ENCODE results near the gene GABRG3. TPM values are rescaled to one million over a fixed set of nuclear protein-coding genes. Genes with fewer than 3 reads are reported as not detected.
"Not testable (repeated sequence)": the region's sequence is repeated elsewhere in the genome, so short reads cannot be mapped to it uniquely, and the experiment has no call there.

The GABRG3 gene
- total RNA-seq, 1 donor from 2014 or later, result not detected

DNA sequence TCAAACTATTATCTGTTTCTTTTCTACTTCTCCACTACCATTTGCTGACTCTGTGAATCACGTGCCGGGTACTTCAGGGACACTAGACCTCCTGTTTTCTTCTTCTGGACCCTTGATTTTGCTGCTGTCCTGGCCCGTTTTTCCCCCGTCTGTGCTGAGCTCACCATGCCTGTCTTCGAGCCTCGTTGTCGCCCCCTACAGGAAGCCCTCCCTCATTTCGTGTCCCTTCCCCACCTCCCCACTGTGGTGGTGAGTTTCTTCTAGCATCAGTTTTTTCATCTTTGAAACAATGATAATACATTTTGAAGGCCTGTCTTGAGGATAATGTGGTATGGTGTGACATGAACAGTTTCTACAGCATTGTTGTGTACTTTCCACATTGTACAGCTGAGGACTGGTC, 12.8 kb downstream of the GABRG3 start:
- no peak for ATAC-seq
- intact Hi-C loops (cut with micrococcal nuclease), result loop anchor here (10.0 kb wide), 1 partner anchor 731 kb away; no protein-coding TSS in a partner anchor
- DNase-seq, result no peak

DNA sequence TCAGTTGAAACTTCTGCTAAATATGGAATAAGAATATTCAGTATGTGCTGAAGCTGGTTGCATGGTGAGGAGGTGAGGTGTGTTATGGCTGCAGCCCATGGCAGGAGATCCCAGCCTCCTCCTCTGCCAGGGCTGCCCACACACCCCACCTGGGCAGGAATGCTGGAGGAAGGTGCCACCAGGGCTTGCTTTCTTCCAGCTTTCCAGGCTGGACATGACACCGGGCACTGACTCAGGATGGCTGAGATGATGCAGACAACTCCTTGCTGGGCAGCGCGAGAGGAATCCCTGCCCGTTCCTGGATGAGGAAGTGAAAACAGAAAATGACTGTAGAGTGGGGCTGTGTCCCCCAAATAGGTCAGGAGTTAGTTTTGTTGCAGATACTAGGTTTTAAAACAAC, 14.1 kb downstream of the GABRG3 start:
- intact Hi-C loops (cut with micrococcal nuclease), result loop anchor here (10.0 kb wide), 1 partner anchor 730 kb away; no protein-coding TSS in a partner anchor
- no peak for ATAC-seq

GRCh38 chr15:26996250-26996649, 25.3 kb downstream of the GABRG3 start:
- intact Hi-C loops (cut with micrococcal nuclease), result no loop called here
- DNase-seq (no peak), ATAC-seq (no peak)

More for the DNA sequence above, 14.1 kb downstream of the GABRG3 start:
- DNase-seq, result no peak

GRCh38 chr15:27003003-27003402, 32.0 kb downstream of the GABRG3 start:
- intact Hi-C loops (cut with micrococcal nuclease); ATAC-seq; DNase-seq: not testable (repeated sequence)

DNA sequence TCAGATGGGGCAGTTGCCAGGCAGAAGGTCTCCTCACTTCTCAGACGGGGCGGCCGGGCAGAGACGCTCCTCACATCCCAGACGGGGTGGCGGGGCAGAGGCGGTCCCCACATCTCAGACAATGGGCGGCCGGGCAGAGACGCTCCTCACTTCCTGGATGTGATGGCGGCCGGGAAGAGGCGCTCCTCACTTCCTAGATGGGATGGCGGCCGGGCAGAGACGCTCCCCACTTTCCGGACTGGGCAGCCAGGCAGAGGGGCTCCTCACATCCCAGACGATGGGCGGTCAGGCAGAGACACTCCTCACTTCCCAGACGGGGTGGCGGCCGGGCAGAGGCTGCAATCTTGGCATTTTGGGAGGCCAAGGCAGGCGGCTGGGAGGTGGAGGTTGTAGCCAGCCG, 33.2 kb downstream of the GABRG3 start:
- intact Hi-C loops (cut with micrococcal nuclease); ATAC-seq; DNase-seq: not testable (repeated sequence)

DNA sequence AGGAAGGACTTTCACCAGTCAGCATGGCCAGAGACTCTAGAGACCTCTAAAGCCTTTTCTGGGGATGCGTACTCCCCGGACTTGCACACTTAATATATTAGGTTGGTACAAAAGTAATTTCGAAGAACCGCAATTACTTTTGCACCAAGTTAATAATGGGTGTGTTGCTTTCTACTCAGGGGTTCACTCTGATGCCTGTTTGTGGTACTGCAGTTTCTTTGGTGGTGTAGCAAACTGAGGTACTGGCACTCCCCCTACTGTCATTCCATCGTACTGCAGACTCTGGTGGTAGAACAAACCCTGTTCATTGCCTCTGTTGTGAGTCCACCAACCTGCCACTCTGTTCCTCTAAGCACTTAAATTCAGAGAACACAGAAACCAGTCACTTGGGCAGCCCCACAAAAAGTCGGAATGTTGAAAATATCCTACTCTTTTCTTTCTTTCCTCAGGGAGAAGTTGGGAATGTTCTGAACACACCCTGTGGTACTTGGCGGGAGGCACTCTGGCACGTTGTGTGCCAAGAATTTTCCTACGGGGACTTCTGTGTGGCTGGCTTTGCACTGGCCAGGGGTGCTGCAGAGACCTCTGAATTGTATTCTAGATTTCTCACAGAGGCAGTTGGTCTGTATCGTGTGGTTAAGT, 46.3 kb downstream of the GABRG3 start:
- intact Hi-C loops (cut with micrococcal nuclease), result no loop called here
- peak; percentile 24 for ATAC-seq
- DNase-seq, result no peak

DNA sequence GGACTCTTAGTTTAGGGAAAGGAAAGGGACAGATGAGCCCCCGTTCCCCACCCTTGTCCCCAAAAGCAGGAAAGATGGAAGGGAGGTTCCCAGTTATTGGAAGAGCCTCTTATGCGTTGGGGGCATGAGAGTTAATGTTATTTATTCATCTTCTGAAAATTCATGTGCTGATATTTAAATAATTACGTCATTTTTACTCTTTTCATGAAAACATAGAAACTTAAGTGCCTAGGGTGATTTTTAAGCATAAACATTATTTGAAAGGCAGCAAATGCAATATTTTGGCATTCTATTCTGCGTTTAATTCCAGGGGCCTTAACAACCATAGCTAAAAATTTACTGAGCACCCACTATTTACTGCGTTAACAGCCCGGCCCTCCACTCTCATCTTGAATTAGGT, 48.7 kb downstream of the GABRG3 start:
- ATAC-seq (no peak), DNase-seq (no peak)
- intact Hi-C loops (cut with micrococcal nuclease), result no loop called here

DNA sequence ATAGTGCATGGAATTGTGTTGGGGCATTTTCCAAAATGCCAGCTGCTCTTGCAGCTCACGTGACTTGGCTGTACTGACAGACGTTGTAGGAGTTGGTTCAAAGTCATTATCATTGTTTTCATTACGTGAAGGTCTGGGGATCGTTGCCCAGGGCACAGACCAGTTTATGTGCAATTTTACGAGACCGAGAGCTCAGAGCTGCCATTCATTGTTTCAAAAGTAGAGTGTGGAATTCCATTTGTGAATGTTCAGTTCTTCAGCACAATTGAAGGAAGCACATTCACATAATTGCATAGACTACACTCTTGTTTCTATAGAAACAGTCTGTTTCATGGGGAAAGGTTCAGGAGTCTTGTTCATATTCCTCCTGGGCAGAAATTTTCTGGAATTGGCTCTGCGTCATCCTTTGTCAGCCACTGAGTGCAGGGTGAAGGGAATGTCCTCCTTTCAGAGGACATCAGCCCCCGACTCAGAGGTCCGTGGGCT, 54.5 kb downstream of the GABRG3 start:
- ATAC-seq, result no peak
- DNase-seq, result no peak
- intact Hi-C loops (cut with micrococcal nuclease), result no loop called here

DNA sequence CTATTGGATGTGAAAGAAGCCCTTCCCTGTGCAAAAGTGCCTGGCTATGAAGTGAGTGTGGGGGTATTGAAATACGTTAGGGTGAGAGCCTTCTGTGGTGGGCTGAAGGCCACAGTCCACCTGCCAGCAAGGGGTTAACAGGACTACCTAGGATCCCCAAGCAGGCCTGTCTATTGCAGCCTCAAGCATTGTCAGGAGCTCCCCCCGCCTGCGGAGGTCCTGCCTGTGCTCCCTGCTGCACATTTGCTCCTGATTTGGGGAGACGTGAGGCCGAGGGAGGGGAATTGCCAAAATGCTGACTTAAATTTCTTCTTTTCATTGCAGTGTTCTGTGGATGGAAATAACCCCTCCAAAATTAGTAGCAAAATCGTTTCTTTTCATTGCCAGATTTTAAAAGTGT, 56.2 kb downstream of the GABRG3 start:
- ATAC-seq (no peak), DNase-seq (no peak)
- intact Hi-C loops (cut with micrococcal nuclease), result no loop called here

DNA sequence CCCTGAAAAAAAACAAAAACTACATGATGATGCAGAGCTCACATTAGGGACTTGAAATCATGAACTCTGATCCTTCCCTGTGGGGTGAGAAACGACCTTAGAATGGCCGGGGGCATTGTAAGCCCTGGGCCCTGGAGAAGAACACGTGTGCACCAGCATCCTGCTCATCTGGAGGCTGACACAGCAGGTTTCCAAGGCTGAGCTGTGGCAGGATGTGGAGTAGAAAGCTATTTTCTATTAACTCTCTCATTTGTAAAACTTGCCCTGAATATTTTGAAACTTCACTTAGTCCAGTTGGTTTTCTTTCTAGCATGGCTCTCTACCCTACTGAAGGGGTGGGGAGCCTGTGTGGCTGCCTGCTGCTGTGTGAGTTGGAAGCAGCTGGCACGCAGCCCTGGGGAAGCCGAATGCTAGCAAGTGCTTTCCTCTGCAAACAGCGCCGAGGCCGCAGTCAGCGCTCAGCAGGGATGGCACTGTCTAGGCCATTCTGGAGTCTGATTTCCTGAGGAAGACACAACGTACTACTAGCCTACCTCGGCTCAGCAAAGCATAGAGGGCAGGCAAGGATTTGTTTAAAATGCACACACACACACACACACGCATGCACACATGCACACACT, 58.0 kb downstream of the GABRG3 start:
- DNase-seq, result no peak
- intact Hi-C loops (cut with micrococcal nuclease), result no loop called here
- ATAC-seq, result no peak

DNA sequence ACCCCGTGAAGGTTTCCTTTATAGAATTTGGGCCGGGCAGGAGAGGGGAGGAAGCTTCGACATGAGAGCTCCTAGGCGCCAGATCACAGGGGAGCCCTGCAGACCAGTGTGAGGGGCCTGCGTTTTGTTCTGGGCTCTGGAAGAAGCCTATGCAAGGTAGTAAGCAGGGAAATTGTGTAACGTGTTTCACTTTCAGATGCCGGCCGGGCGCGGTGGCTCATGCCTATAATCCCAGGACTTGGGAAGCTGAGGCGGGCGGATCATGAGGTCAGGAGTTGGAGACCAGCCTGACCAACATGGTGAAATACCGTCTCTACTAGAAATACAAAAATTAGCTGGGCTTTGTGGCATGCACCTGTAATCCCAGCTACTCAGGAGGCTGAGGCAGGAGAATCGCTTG, 65.2 kb downstream of the GABRG3 start:
- intact Hi-C loops (cut with micrococcal nuclease), result no loop called here
- ATAC-seq (no peak), DNase-seq (no peak)

GRCh38 chr15:27037501-27037900, 66.5 kb downstream of the GABRG3 start:
- no peak for DNase-seq
- intact Hi-C loops (cut with micrococcal nuclease), result no loop called here

GRCh38 chr15:27039152-27039551, 68.2 kb downstream of the GABRG3 start:
- ATAC-seq (no peak), DNase-seq (no peak)
- intact Hi-C loops (cut with micrococcal nuclease), result no loop called here

More at GRCh38 chr15:27037501-27037900, 66.5 kb downstream of the GABRG3 start:
- no peak for ATAC-seq

DNA sequence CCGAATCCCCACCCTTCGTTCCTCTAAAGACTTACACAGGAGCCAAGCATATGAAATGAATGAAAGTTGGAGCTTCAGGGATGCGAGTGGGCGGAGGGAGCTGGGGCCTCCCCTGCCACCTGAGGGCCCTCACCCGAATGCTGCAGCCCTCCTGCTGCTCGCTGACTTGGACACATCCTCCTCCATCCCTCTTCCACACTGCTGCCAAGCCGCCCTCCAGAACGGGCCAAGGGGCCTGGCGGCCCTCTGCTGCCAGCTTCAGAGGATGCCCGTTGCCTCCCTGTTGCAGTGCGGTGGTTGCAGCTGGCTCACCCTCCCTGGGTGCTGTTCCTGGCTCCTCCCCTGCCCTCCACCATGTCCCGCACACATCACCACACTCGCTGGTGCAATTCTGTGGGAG, 71.2 kb downstream of the GABRG3 start:
- DNase-seq (no peak), ATAC-seq (no peak)
- intact Hi-C loops (cut with micrococcal nuclease), result no loop called here

DNA sequence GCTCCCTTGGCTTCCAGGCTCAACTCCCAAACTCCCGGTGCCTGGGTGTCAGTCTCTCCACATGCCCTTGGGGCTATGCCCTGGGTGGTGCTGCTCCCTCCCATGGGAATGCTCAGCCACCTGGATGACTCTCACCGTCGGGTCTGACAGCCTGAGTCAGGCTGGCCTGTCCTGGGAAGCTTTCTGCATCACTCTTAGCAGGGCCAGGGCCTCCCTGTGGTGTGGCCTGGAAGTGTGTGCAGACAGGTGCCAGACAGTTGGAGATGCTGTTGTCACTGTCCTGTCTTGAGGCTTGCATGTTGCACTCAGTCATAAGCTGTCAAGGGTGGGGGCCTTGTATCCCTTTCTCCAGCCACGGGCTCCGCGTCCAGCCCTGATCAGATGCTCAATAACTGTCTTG, 71.7 kb downstream of the GABRG3 start:
- ATAC-seq (no peak), DNase-seq (no peak)
- intact Hi-C loops (cut with micrococcal nuclease), result no loop called here

DNA sequence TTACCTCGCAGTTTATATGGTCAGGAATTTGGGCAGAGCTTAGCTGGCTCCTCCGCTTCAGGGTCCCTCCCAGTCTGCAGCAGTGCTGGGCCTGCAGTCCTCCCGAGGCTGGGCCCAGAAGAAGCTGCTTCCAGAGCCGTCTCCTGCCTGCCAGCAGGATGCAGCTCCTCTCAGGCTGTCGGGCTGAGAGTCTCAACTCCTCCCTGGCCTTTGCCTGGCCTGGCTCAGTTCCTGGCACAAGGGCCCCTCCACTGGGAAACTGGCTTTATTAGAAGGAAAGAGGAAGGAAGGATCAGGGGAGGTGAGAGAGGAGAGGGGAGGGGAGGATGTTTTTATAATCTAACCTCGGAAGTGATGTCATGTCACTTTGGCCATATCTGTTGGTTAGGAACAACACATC, 72.8 kb downstream of the GABRG3 start:
- intact Hi-C loops (cut with micrococcal nuclease), result no loop called here
- ATAC-seq, result no peak
- no peak for DNase-seq

- no peak for DNase-seq
- no peak for ATAC-seq
- intact Hi-C loops (cut with micrococcal nuclease), result no loop called here
Observed at GRCh38 chr15:27045796-27046195, 74.8 kb downstream of the GABRG3 start.

DNA sequence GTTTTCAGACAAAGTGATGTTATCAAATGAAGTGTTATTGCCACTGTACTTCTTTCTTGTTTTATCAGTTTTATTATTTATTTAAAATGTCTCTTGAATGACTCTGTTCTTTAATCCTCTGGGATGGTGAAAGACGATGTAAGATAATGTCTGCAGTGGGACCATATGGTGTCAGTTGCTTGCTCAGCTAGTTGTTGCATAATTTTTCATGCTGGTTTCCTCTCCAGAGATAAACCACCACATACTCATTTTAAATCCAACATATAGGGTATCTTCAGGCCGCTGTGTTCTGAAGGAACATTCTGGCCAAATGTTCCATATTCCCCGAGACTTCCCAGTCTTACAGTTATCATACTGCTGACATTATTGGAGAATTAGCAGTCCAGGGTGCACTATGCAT, 75.9 kb downstream of the GABRG3 start:
- intact Hi-C loops (cut with micrococcal nuclease), result no loop called here
- ATAC-seq (no peak), DNase-seq (no peak)

DNA sequence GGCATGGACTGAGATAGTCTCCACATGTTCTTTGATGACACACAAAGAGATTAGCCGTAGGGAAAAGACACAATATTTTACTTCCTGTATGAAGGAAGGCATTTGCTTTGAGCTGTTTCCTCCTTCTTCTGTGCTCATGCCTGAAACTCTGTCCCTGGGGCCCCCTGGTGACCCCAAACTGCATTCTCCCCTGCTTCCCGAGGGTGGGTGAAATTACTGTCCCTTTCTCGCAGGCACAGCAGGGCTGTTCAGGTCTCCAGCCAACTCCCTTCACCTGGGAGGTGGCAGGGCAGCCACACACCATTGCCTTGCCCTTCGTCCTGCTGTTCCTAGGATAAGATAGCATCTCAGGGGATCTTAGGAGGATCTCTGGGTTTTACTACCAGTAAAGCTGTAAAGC, 79.2 kb downstream of the GABRG3 start:
- ATAC-seq, result no peak
- intact Hi-C loops (cut with micrococcal nuclease), result no loop called here
- DNase-seq, result no peak

DNA sequence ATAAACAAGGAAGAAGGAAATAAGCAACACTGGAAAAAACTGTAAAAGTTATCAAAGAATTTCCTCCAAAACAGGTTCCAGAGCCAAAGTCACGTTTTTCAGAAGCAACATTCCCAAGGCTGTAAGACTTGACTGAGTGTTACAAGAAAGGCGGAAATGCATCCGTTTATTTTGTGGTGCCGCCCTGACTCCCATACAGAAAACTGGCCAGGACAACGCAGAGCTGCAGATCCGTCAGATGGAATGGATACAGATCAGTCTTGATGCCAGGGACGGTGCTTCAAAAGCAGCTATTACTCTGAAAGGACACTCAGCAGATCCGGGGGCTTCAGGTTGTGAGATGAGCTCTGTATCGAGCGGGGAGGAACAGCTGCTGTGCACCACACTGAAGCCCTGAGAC, 83.4 kb downstream of the GABRG3 start:
- ATAC-seq, result no peak
- DNase-seq, result no peak
- intact Hi-C loops (cut with micrococcal nuclease), result no loop called here

Measured in left ventricle myocardium superior (tissue), 1 donor.